Smooth muscle cell (in vitro differentiated cells): ENCODE measurements around the gene PPP1R27. TPM values are rescaled to one million over a fixed set of nuclear protein-coding genes. Genes with fewer than 3 reads are reported as not detected.

Source experiments
- DNase-seq: peaks from one replicate; lab custom pipeline; 2025; ENCODE audit not compliant: unreplicated experiment; lab: John Stamatoyannopoulos, UW
- H2AFZ ChIP-seq: fragments of 200-600 bp; sonication (generic); 2 replicates; pipeline ENCODE4 v1.6.0; 2016; ENCODE audit warnings: antibody characterized with exemption, low read depth, mild to moderate bottlenecking
- H3F3A ChIP-seq: fragments of 200-600 bp; sonication (generic); 2 replicates; pipeline ENCODE4 v1.6.0; 2017; ENCODE audit warnings: antibody characterized with exemption, low read depth
- H3K27ac ChIP-seq: fragments of 200-600 bp; sonication (generic); 2 replicates; pipeline ENCODE4 v1.5.1; 2016; ENCODE audit warnings: low read depth, mild to moderate bottlenecking
- H3K27me3 ChIP-seq: fragments of 200-600 bp; sonication (generic); 2 replicates; pipeline ENCODE4 v1.6.1; 2016; ENCODE audit warnings: low read depth, mild to moderate bottlenecking
- H3K36me3 ChIP-seq: fragments of 200-600 bp; sonication (generic); 2 replicates; pipeline ENCODE4 v1.5.1; 2016; ENCODE audit warnings: low read depth
- H3K4me1 ChIP-seq: fragments of 200-600 bp; sonication (generic); 2 replicates; pipeline ENCODE4 v1.5.1; 2016; ENCODE audit warnings: low read depth
- H3K4me2 ChIP-seq: fragments of 200-600 bp; sonication (generic); 2 replicates; pipeline ENCODE4 v1.6.0; 2016; ENCODE audit warnings: mild to moderate bottlenecking
- H3K4me3 ChIP-seq: fragments of 200-600 bp; sonication (generic); 2 replicates; pipeline ENCODE4 v1.5.1; 2016; ENCODE audit warnings: mild to moderate bottlenecking
- H3K79me2 ChIP-seq: fragments of 200-600 bp; sonication (generic); 2 replicates; pipeline ENCODE4 v1.6.0; 2016; ENCODE audit warnings: low read depth, mild to moderate bottlenecking
- H3K9ac ChIP-seq: fragments of 200-600 bp; sonication (generic); 2 replicates; pipeline ENCODE4 v1.6.0; 2016; ENCODE audit warnings: low read depth
- H3K9me3 ChIP-seq: fragments of 200-600 bp; sonication (generic); replicated peaks from 2 replicates; pipeline ENCODE4 v1.5.1; 2016; ENCODE audit warnings: low read depth
- H4K20me1 ChIP-seq: fragments of 200-600 bp; sonication (generic); 2 replicates; pipeline ENCODE4 v1.6.0; 2016; ENCODE audit warnings: low read depth
- WGBS: methylation state at CpG from one replicate; pipeline ENCODE4 v1.1.7; 2016; ENCODE audit warnings: low lambda C conversion rate; 5-methylcytosine and 5-hydroxymethylcytosine counted together
- polyA plus RNA-seq: library from polyadenylated mRNA; unstranded; fragments of >200 nt; fragmentation: Nextera tagmentation; extraction: Ambion mirVana; gene quantifications from 2 replicates; pipeline ENCODE4 v1.2.1, GENCODE V29; 2016
- total RNA-seq: library from RNA; depleted of rRNA; stranded (reverse); fragments of >200 nt; gene quantifications from 2 replicates; pipeline ENCODE4 v1.2.3, GENCODE V29; 2014
- TF ChIP-seq, protein P1 (sequence below): fragments of 200-600 bp; sonication (generic); IDR thresholded peaks from 2 replicates; pipeline ENCODE4 v1.5.1; 2017; ENCODE audit warnings: borderline replicate concordance, mild to moderate bottlenecking, antibody characterized with exemption; ENCODE audit not compliant: insufficient read depth, poor library complexity, severe bottlenecking

The PPP1R27 gene
- total and polyA plus RNA-seq, 2 experiments from 2014 or later: 0.79 to 3.1 TPM

DNA sequence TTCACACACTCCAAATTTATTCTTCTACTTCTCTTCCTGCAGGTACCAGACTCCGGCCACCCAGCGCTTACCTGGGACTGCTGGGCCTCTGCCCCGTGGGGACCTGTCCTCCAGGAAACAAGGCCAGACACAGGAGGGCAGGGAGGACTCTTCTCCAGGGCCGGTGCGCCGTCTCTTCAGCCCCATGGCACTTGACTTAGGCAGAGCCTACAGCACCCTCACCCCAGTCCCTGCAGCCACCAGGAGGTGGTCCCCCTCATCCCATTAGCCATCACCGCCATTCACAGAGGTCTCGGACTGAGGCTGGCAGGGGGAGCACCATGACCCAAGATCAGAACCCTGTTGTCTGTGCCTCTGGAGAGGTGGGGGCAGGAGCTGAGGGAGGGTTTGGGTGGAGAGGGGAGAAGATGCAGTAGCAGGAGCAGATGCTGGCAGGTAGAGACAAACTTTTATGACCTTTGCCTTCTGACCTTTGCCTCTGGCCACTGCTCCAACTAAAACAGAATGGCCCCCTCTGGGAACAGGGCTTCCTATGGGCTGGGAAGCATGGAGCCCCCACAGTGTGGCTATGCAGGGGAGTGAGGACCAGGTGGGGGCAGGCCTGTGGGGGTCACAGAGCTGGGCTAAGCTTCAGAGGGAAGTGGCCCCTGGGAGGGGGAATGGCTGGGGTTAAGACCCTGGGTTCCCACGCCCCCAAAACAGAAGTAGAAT is 32.6 kb downstream of the PPP1R27 start:
- Histone ChIP-seq H3K4me1 (peaks cover 3% of the 10 kb centered on the region), H3F3A (no peaks in the 10 kb centered on the region), H2AFZ (no peak overlapping the region), H4K20me1 (no peaks in the 10 kb centered on the region), H3K9me3 (no peaks in the 10 kb centered on the region), H3K79me2 (no peaks in the 10 kb centered on the region), H3K36me3 (no peaks in the 10 kb centered on the region), H3K27me3 (peaks cover 70% of the 10 kb centered on the region), H3K4me2 (no peak overlapping the region), H3K27ac (no peak overlapping the region), H3K9ac (no peak overlapping the region), H3K4me3 (no peak overlapping the region)
- TF ChIP-seq, protein P1, sequence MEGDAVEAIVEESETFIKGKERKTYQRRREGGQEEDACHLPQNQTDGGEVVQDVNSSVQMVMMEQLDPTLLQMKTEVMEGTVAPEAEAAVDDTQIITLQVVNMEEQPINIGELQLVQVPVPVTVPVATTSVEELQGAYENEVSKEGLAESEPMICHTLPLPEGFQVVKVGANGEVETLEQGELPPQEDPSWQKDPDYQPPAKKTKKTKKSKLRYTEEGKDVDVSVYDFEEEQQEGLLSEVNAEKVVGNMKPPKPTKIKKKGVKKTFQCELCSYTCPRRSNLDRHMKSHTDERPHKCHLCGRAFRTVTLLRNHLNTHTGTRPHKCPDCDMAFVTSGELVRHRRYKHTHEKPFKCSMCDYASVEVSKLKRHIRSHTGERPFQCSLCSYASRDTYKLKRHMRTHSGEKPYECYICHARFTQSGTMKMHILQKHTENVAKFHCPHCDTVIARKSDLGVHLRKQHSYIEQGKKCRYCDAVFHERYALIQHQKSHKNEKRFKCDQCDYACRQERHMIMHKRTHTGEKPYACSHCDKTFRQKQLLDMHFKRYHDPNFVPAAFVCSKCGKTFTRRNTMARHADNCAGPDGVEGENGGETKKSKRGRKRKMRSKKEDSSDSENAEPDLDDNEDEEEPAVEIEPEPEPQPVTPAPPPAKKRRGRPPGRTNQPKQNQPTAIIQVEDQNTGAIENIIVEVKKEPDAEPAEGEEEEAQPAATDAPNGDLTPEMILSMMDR: no peak
- 89% methylated on average over 9 of the region's 9 CpGs for WGBS
- DNase-seq: no peak

DNA sequence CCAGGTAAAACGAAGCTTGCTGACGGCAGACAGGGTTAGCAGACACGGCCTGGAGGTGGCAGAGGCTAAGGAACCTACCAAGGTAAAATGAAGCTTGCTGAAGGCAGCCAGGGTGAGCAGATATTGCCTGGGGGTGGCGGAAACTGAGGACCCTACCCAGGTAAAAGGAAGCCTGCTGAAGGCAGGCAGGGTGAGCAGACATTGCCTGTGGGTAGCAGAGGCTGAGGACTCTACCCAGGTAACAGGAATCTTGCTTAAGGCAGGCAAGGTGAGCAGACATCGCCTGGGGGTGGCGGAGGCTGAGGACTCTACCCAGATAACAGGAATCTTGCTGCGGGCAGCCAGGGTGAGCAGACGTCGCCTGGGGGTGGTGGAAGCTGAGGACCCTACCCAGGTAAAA is 33.5 kb downstream of the PPP1R27 start:
- Histone ChIP-seq H3K4me1 (peaks cover 3% of the 10 kb centered on the region), H4K20me1 (no peaks in the 10 kb centered on the region), H3K9me3 (no peaks in the 10 kb centered on the region), H3K79me2 (no peaks in the 10 kb centered on the region), H3K9ac (no peak overlapping the region), H3K27me3 (peaks cover 61% of the 10 kb centered on the region), H3F3A (no peaks in the 10 kb centered on the region), H3K4me3 (no peak overlapping the region), H3K36me3 (no peaks in the 10 kb centered on the region), H3K4me2 (no peak overlapping the region), H3K27ac (no peak overlapping the region), H2AFZ (no peak overlapping the region)
- DNase-seq: no peak
- TF ChIP-seq, protein P1: no peak
- 93% methylated on average over 9 of the region's 9 CpGs for WGBS

DNA sequence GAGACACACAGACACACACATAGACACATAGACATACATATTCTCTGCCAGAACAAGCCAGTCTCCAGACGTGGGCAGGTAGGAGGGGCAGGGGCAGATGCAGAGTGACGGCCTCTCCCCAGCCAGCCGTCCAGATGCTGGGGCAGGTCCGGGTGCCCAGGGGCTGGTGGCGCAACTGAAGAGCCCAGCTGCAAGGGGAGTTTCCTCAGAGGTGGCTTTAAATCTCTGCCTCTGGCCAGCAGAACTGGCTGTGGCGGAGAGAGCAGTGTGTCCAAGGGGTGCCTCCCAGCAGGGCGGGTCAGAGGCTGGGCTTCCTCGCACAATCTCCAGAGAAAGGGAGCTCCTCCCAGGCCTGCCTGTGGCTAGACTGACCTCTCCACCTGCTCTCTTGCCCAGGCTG is 40.3 kb downstream of the PPP1R27 start:
- no peak overlapping the region for H3K4me3 ChIP-seq
- no peak overlapping the region for H2AFZ ChIP-seq
- H3K4me1 ChIP-seq: no peaks in the 10 kb centered on the region
- no peaks in the 10 kb centered on the region for H3F3A ChIP-seq
- WGBS: 51% methylated on average over 8 of the region's 8 CpGs
- TF ChIP-seq, protein P1: no peak
- H3K4me2 ChIP-seq: no peak overlapping the region
- no peak overlapping the region for H3K9ac ChIP-seq
- DNase-seq: no peak
- H3K27ac ChIP-seq: no peak overlapping the region
- H3K36me3 ChIP-seq: no peaks in the 10 kb centered on the region
- H3K27me3 ChIP-seq: no peaks in the 10 kb centered on the region
- no peaks in the 10 kb centered on the region for H3K9me3 ChIP-seq
- H4K20me1 ChIP-seq: no peaks in the 10 kb centered on the region
- no peaks in the 10 kb centered on the region for H3K79me2 ChIP-seq

DNA sequence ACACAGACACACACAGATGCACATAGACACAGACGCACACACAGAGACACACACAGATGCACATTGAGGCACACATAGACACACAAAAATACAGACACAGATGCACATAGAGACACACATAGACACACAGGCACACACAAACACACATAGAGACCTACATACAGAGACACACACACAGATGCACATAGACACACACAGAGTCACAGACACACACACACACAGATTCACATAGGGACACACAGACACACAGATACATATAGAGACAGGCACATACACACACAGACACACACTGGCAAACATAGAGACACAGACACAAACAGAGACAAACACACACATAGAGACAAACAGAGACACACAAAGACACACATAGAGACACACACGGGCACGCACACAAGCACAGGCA is 40.8 kb downstream of the PPP1R27 start:
- no peaks in the 10 kb centered on the region for H3K79me2 ChIP-seq
- 86% methylated on average over 3 of the region's 3 CpGs for WGBS
- H3K27me3 ChIP-seq: no peaks in the 10 kb centered on the region
- no peak overlapping the region for H3K4me3 ChIP-seq
- no peak for DNase-seq
- H3K27ac ChIP-seq: no peak overlapping the region
- no peaks in the 10 kb centered on the region for H4K20me1 ChIP-seq
- H2AFZ ChIP-seq: no peak overlapping the region
- TF ChIP-seq, protein P1: no peak
- no peak overlapping the region for H3K9ac ChIP-seq
- H3F3A ChIP-seq: no peaks in the 10 kb centered on the region
- H3K4me2 ChIP-seq: no peak overlapping the region
- no peaks in the 10 kb centered on the region for H3K4me1 ChIP-seq
- no peaks in the 10 kb centered on the region for H3K9me3 ChIP-seq
- no peaks in the 10 kb centered on the region for H3K36me3 ChIP-seq
